H1 (cell line): Measurements from ENCODE around the gene ASAP2. TPM values are rescaled to one million over a fixed set of nuclear protein-coding genes. Genes with fewer than 3 reads are reported as not detected.

ENCODE experiments used
- CTCF ChIA-PET: fragments of 300-600 bp; sonication (Branson Sonifier 250); formaldehyde crosslinking; loops from one replicate; lab custom pipeline; 2021; ENCODE audit not compliant: partially characterized antibody; lab: Charles Lee
- POLR2A ChIA-PET: fragments of 300-600 bp; sonication (Branson Sonifier 250); formaldehyde crosslinking; loops from one replicate; lab custom pipeline; 2021; ENCODE audit warnings: inconsistent platforms; ENCODE audit not compliant: partially characterized antibody; lab: Charles Lee
- DNase-seq, 2 experiments: peaks; one replicate each; pipeline versions ENCODE4 v3.0.0 to v3.0.0-alpha.2; 2010 to 2022; ENCODE audit warnings: low spot score in 2 of 2, low read depth in 1 of 2, mixed read lengths in 1 of 2
- FAIRE-seq: peaks from 2 replicates; lab custom pipeline; 2011; peaks lifted over from hg19 to GRCh38; lab: Jason Lieb, UNC
- H2AFZ ChIP-seq: 2 replicates; pipeline ENCODE4 v1.8.1; 2012; ENCODE audit warnings: low read length, inconsistent platforms
- H2AK5ac ChIP-seq: 2 replicates; pipeline ENCODE4 v1.6.1; 2013; ENCODE audit warnings: low read depth, low read length
- H2BK120ac ChIP-seq: replicated peaks from 2 replicates; pipeline ENCODE3; 2013; ENCODE audit warnings: low read depth, low read length, inconsistent platforms
- H2BK12ac ChIP-seq: 2 replicates; pipeline ENCODE4 v1.6.1; 2013; ENCODE audit warnings: low read depth, low read length
- H2BK15ac ChIP-seq: 2 replicates; pipeline ENCODE4 v1.6.1; 2013; ENCODE audit warnings: low read length
- H2BK20ac ChIP-seq: 2 replicates; pipeline ENCODE4 v1.6.1; 2013; ENCODE audit warnings: low read length
- H2BK5ac ChIP-seq: 2 replicates; pipeline ENCODE4 v1.6.1; 2013; ENCODE audit warnings: low read depth, low read length
- H3K14ac ChIP-seq: 2 replicates; pipeline ENCODE4 v1.6.1; 2013; ENCODE audit warnings: inconsistent platforms; ENCODE audit not compliant: insufficient read length
- H3K18ac ChIP-seq: 2 replicates; pipeline ENCODE4 v1.6.1; 2013; ENCODE audit warnings: low read length; ENCODE audit errors: extremely low read depth
- H3K23ac ChIP-seq: 2 replicates; pipeline ENCODE4 v1.6.1; 2013; ENCODE audit warnings: inconsistent platforms; ENCODE audit not compliant: insufficient read length
- H3K23me2 ChIP-seq: 2 replicates; pipeline ENCODE4 v1.6.1; 2013; ENCODE audit warnings: low read depth, low read length
- H3K27ac ChIP-seq: 2 replicates; pipeline ENCODE4 v1.6.1; 2011; ENCODE audit warnings: low read depth, low read length, inconsistent platforms
- H3K27me3 ChIP-seq, 4 experiments: replicated peaks in 1 of 4; 1 replicate in 1 of 4; 2 replicates in 3 of 4; pipeline versions ENCODE4 v1.6.1 to v1.8.1; 2011 to 2013; ENCODE audit warnings: low read length in 3 of 4, mild to moderate bottlenecking in 3 of 4, inconsistent platforms in 2 of 4, mixed read lengths in 2 of 4, moderate library complexity in 1 of 4; ENCODE audit not compliant: control insufficient read depth in 3 of 4, insufficient read depth in 3 of 4; ENCODE audit errors: extremely low read depth in 1 of 4
- H3K36me3 ChIP-seq, 4 experiments: 2 replicates each; pipeline versions ENCODE4 v1.6.1 to v1.8.1; 2011 to 2013; ENCODE audit warnings: mild to moderate bottlenecking in 4 of 4, low read length in 3 of 4, moderate library complexity in 2 of 4, control low read depth in 1 of 4, inconsistent platforms in 1 of 4; ENCODE audit not compliant: insufficient read depth in 4 of 4, control insufficient read depth in 2 of 4
- H3K4ac ChIP-seq: replicated peaks from 2 replicates; pipeline ENCODE3; 2013; ENCODE audit warnings: low read length, low read depth, mixed read lengths, inconsistent platforms; ENCODE audit not compliant: insufficient read length
- H3K4me1 ChIP-seq, 4 experiments: replicated peaks in 1 of 4; 1 replicate in 1 of 4; 2 replicates in 3 of 4; pipeline versions ENCODE4 v1.6.1 to v1.8.1; 2011 to 2013; ENCODE audit warnings: low read length in 3 of 4, inconsistent platforms in 2 of 4, mixed read lengths in 1 of 4; ENCODE audit not compliant: insufficient read depth in 4 of 4, control insufficient read depth in 3 of 4
- H3K4me2 ChIP-seq, 2 experiments: 2 replicates each; pipeline versions ENCODE4 v1.6.1 to v1.8.1; 2011 to 2013; ENCODE audit warnings: low read depth in 2 of 2, low read length in 2 of 2, control low read depth in 1 of 2, inconsistent platforms in 1 of 2, mild to moderate bottlenecking in 1 of 2; ENCODE audit not compliant: insufficient read depth in 1 of 2
- H3K4me3 ChIP-seq, 4 experiments: fragments of 200-600, 300-600 bp in 1 of 4; sonication (generic), shearing (Covaris generic), sonication (Bioruptor Twin) in 1 of 4; 2 replicates each; pipeline versions ENCODE4 v1.5.1 to v1.8.1; 2011 to 2016; ENCODE audit warnings: low read length in 4 of 4, low read depth in 3 of 4, control low read depth in 2 of 4, inconsistent platforms in 2 of 4, mild to moderate bottlenecking in 2 of 4, mixed read lengths in 1 of 4, moderate library complexity in 1 of 4; ENCODE audit not compliant: insufficient read depth in 2 of 4; ENCODE audit errors: extremely low read depth in 1 of 4
- H3K56ac ChIP-seq: replicated peaks from 2 replicates; pipeline ENCODE3; 2013; ENCODE audit warnings: low read depth, mild to moderate bottlenecking, mixed read lengths, low read length, inconsistent platforms; ENCODE audit not compliant: insufficient read length
- H3K79me1 ChIP-seq: 2 replicates; pipeline ENCODE4 v1.6.1; 2013; ENCODE audit warnings: low read depth, low read length, control low read depth
- H3K79me2 ChIP-seq, 2 experiments: 2 replicates each; pipeline versions ENCODE4 v1.6.1 to v1.8.1; 2012 to 2013; ENCODE audit warnings: low read length in 2 of 2, mild to moderate bottlenecking in 2 of 2, inconsistent platforms in 1 of 2; ENCODE audit not compliant: insufficient read depth in 2 of 2, control insufficient read depth in 1 of 2
- H3K9ac ChIP-seq, 4 experiments: replicated peaks in 1 of 4; 1 replicate in 1 of 4; 2 replicates in 3 of 4; pipeline versions ENCODE4 v1.6.1 to v1.8.1; 2011 to 2013; ENCODE audit warnings: low read depth in 3 of 4, low read length in 3 of 4, control low read depth in 2 of 4, mild to moderate bottlenecking in 2 of 4, moderate library complexity in 2 of 4, inconsistent platforms in 1 of 4; ENCODE audit errors: extremely low read depth in 1 of 4
- H3K9me3 ChIP-seq, 2 experiments: 2 replicates each; pipeline versions ENCODE4 v1.6.1 to v1.8.1; 2012 to 2013; ENCODE audit warnings: mild to moderate bottlenecking in 2 of 2, moderate library complexity in 2 of 2, control low read depth in 1 of 2, inconsistent platforms in 1 of 2, low read depth in 1 of 2, low read length in 1 of 2, mixed read lengths in 1 of 2; ENCODE audit not compliant: insufficient read depth in 2 of 2
- H4K20me1 ChIP-seq, 2 experiments: replicated peaks in 1 of 2; 2 replicates each; pipeline versions ENCODE3 to v1.8.1; 2011 to 2013; ENCODE audit warnings: inconsistent platforms in 2 of 2, low read length in 2 of 2, mild to moderate bottlenecking in 1 of 2; ENCODE audit not compliant: insufficient read depth in 2 of 2, control insufficient read depth in 1 of 2
- H4K5ac ChIP-seq: 2 replicates; pipeline ENCODE4 v1.6.1; 2013; ENCODE audit warnings: low read length, low read depth, mixed read lengths, inconsistent platforms; ENCODE audit not compliant: insufficient read length
- H4K8ac ChIP-seq: 2 replicates; pipeline ENCODE4 v1.8.0; 2013; ENCODE audit warnings: mild to moderate bottlenecking, moderate library complexity, low read length, inconsistent platforms; ENCODE audit not compliant: insufficient read depth; ENCODE audit errors: extremely low read depth
- H4K91ac ChIP-seq: replicated peaks from 2 replicates; pipeline ENCODE3; 2013; ENCODE audit warnings: low read length, mixed read lengths, inconsistent platforms; ENCODE audit not compliant: insufficient read length
- ASH2L ChIP-seq: fragments of 200-600, 300-600 bp; sonication (generic); IDR thresholded peaks from one replicate; pipeline ENCODE4 v1.7.1; 2017; ENCODE audit warnings: low read length
- CHD1 ChIP-seq: IDR thresholded peaks from 2 replicates; pipeline ENCODE4 v1.6.1; 2012; ENCODE audit warnings: low read depth, low read length, improper control_type of control experiment
- NANOG ChIP-seq: IDR thresholded peaks from 2 replicates; pipeline ENCODE4 v1.6.1; 2011; ENCODE audit warnings: low read length, low read depth, mild to moderate bottlenecking, inconsistent platforms; ENCODE audit not compliant: insufficient read depth, poor library complexity, severe bottlenecking
- SIN3A ChIP-seq, 2 experiments: IDR thresholded peaks in 1 of 2; conservative IDR thresholded peaks in 1 of 2; 2 replicates each; pipeline ENCODE4 v1.6.1; 2011 to 2012; ENCODE audit warnings: low read length in 2 of 2, improper control_type of control experiment in 1 of 2, low read depth in 1 of 2, mild to moderate bottlenecking in 1 of 2
- SIRT6 ChIP-seq: IDR thresholded peaks from one replicate; pipeline ENCODE4 v1.7.1; 2012; ENCODE audit warnings: low read length, inconsistent platforms
- WGBS, 2 experiments: shearing (Covaris generic) in 1 of 2; methylation state at CpG; one replicate each; pipeline versions ENCODE4 v1.1.6 to v1.1.7; 2013 to 2015; ENCODE audit warnings: low lambda C conversion rate in 2 of 2, mixed read lengths in 2 of 2, inconsistent platforms in 1 of 2, low coverage in 1 of 2, missing lambda C conversion rate in 1 of 2; ENCODE audit not compliant: insufficient replicate concordance in 2 of 2, insufficient coverage in 1 of 2, insufficient read length in 1 of 2; ENCODE audit errors: extremely low coverage in 1 of 2, missing lambda C conversion rate in 1 of 2; 5-methylcytosine and 5-hydroxymethylcytosine counted together
- polyA plus RNA-seq, 7 experiments: library from polyadenylated mRNA; depleted of rRNA in 3 of 7; stranded (reverse) in 5 of 7; unstranded in 2 of 7; fragments of >200 nt in 5 of 7; fragments of 200-250 nt in 2 of 7; gene quantifications; 1 replicate in 5 of 7; 2 replicates in 1 of 7; 4 replicates in 1 of 7; pipeline versions ENCODE4 v1.2.1 to v1.2.3, GENCODE V29; 2011 to 2013; ENCODE audit warnings: missing spikeins in 2 of 7, mixed read lengths in 2 of 7
- total RNA-seq: library from RNA; stranded (reverse); fragmentation: NEBNext Ultra II Directional; extraction: Animal tissue kit (Norgen Biotek cat#: 25700); gene quantifications from 2 replicates; pipeline ENCODE4 v1.2.1, GENCODE V29; 2021
- TF ChIP-seq, protein P1 (sequence below): IDR thresholded peaks from 2 replicates; pipeline ENCODE4 v1.6.1; 2012; ENCODE audit warnings: low read length, inconsistent platforms
- TF ChIP-seq, protein P2 (sequence below): IDR thresholded peaks from 2 replicates; pipeline ENCODE4 v1.6.1; 2011; ENCODE audit warnings: low read depth, mild to moderate bottlenecking, low read length; ENCODE audit not compliant: insufficient read depth

Gene ASAP2
- total and polyA plus RNA-seq, 2 of the 8 experiments (the other 6 are each of a cell fraction or from before 2014, with no cell fraction given) = 10.2 to 18.7 TPM

DNA sequence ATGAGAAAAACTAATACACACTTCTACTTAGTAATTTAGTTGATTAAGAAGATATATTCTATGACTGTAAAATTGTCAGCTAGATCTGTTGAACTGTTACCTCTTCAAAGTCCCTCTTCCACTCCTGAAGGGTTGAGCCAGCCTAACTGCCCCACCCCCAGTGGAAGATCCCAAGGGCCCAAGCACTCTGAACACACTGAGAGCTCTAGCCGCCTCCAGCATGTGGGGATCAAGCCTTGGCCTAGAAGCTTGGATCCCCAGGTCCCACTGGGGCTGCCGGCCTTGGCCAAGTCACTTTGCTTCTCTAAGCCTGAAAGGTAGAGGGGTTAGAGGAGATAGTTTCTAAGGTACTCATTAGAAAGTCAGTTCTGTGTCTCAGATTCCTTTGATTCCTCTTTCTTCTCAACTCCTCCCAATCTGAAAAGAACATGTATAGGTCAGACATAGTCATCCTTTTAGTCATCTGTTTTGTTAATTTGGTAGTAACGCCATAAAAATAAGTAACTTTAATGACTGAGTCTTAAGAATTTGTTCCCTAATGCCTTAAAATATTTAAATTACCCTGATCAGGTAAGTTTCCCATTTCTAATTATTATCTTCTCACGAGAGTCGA lies 222.5 kb downstream of the ASAP2 start:
- Histone ChIP-seq H3K27ac (no peak overlapping the region), H3K23ac (no peak overlapping the region), H2AK5ac (no peak overlapping the region), H4K20me1 (peaks cover 3 to 4% of the 10 kb centered on the region in 2 experiments), H3K27me3 (no peaks in the 10 kb centered on the region), H3K79me1 (peaks cover 8% of the 10 kb centered on the region), H2BK20ac (no peak overlapping the region), H3K4me1 (peaks cover 0 to 8% (median 4%) of the 10 kb centered on the region in 4 experiments; a peak in 4 of 7 replicates), H3K23me2 (peaks cover 2% of the 10 kb centered on the region; the same call in 1 of the 2 replicates), H2BK12ac (no peak overlapping the region), H3K4ac (no peak overlapping the region), H3K4me3 (no peak overlapping the region), H4K5ac (no peak overlapping the region), H3K4me2 (no peak overlapping the region), H2BK120ac (no peak overlapping the region), H3K9me3 (no peaks in the 10 kb centered on the region), H3K18ac (no peak overlapping the region), H2AFZ (no peak overlapping the region), H4K8ac (no peak overlapping the region), H3K9ac (no peak overlapping the region), H2BK5ac (no peak overlapping the region), H3K14ac (no peak overlapping the region), H4K91ac (no peak overlapping the region), H2BK15ac (no peak overlapping the region), H3K36me3 (peaks cover 12 to 52% (median 38%) of the 10 kb centered on the region in 4 experiments), H3K56ac (no peak overlapping the region), H3K79me2 (peaks cover 0 to 36% of the 10 kb centered on the region in 2 experiments; a peak in 3 of 4 replicates)
- TF ChIP-seq, protein P1, sequence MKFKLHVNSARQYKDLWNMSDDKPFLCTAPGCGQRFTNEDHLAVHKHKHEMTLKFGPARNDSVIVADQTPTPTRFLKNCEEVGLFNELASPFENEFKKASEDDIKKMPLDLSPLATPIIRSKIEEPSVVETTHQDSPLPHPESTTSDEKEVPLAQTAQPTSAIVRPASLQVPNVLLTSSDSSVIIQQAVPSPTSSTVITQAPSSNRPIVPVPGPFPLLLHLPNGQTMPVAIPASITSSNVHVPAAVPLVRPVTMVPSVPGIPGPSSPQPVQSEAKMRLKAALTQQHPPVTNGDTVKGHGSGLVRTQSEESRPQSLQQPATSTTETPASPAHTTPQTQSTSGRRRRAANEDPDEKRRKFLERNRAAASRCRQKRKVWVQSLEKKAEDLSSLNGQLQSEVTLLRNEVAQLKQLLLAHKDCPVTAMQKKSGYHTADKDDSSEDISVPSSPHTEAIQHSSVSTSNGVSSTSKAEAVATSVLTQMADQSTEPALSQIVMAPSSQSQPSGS = no peak
- TF ChIP-seq SIRT6 (no peak), ASH2L (no peak), CHD1 (no peak), SIN3A (conservative IDR thresholded peaks at IDR 0.05 in 1 of 2, IDR thresholded peaks at IDR 0.05 in 1 of 2; ENCODE audit: low read depth in 1 of 2, low read length in 2 of 2) (no peak), NANOG (no peak)
- TF ChIP-seq, protein P2, sequence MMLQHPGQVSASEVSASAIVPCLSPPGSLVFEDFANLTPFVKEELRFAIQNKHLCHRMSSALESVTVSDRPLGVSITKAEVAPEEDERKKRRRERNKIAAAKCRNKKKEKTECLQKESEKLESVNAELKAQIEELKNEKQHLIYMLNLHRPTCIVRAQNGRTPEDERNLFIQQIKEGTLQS = no peak
- WGBS, 2 experiments = 83% methylated on average over 5 of the region's 5 CpGs; no CpG with 5 or more reads in 1 of the 2 experiments
- no peak for DNase-seq
- ChIA-PET CTCF (interaction anchor here (0.8 to 1.2 kb wide), 3 partner anchors 9 to 14 kb away, joined by 3 to 4 read pairs (median 3); no protein-coding TSS in a partner anchor), POLR2A (no interaction called here)
- no peak for FAIRE-seq
